ENCODE measurements around the gene OXCT1. TPM values are rescaled to one million over a fixed set of nuclear protein-coding genes. Genes with fewer than 3 reads are reported as not detected.

OXCT1 gene
- total and polyA plus RNA-seq, 2 of the 13 experiments (the other 11 are each of a cell fraction or from before 2014, with no cell fraction given) = 0.92 to 4.7 TPM

DNA sequence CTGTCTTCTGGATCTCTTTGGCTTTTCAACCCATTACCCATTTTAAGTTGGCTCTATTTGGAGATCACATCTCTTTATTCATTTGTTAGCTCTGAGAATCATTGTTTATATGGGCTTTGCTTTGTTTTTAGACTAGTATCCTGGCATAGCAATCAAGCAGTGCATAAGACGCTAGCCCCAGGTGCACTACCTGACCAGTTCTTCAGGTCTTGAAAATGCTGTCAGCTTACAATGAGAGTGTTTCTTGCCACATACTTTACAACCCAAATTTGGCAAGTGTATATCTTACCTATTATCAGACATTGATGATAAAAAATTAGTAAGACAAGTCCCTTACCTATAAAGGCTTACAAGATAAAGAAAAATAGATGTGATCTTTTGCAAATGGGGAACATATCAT, 12.2 kb downstream of the OXCT1 start (continued):
- no peak for TF ChIP-seq THAP9 (CRISPR knock-in tag; IDR thresholded peaks at IDR 0.05; ENCODE audit: borderline replicate concordance)
- no peak for TF ChIP-seq HNRNPK (IDR thresholded peaks at IDR 0.05; ENCODE audit: low read depth, low read length, poor library complexity, severe bottlenecking)
- TF ChIP-seq ZBTB39 (CRISPR knock-in tag; IDR thresholded peaks at IDR 0.05) = no peak
- TF ChIP-seq NR0B2 (CRISPR knock-in tag; IDR thresholded peaks at IDR 0.05) = no peak
- no peak for TF ChIP-seq NFE2L1 (CRISPR knock-in tag; IDR thresholded peaks at IDR 0.05; ENCODE audit: borderline replicate concordance)
- TF ChIP-seq, protein P1, sequence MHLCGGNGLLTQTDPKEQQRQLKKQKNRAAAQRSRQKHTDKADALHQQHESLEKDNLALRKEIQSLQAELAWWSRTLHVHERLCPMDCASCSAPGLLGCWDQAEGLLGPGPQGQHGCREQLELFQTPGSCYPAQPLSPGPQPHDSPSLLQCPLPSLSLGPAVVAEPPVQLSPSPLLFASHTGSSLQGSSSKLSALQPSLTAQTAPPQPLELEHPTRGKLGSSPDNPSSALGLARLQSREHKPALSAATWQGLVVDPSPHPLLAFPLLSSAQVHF (CRISPR knock-in tag; IDR thresholded peaks at IDR 0.05) = no peak
- TF ChIP-seq CENPBD1 (CRISPR knock-in tag; IDR thresholded peaks at IDR 0.05; ENCODE audit: borderline replicate concordance, low read depth) = no peak
- TF ChIP-seq U2AF2 (IDR thresholded peaks at IDR 0.05; ENCODE audit: low read depth, low read length) = no peak
- TF ChIP-seq ZNF101 (CRISPR knock-in tag; IDR thresholded peaks at IDR 0.05; ENCODE audit: borderline replicate concordance, low read depth) = no peak
- no peak for TF ChIP-seq THYN1 (CRISPR knock-in tag; IDR thresholded peaks at IDR 0.05; ENCODE audit: borderline replicate concordance, low read depth)
- TF ChIP-seq, protein P2, sequence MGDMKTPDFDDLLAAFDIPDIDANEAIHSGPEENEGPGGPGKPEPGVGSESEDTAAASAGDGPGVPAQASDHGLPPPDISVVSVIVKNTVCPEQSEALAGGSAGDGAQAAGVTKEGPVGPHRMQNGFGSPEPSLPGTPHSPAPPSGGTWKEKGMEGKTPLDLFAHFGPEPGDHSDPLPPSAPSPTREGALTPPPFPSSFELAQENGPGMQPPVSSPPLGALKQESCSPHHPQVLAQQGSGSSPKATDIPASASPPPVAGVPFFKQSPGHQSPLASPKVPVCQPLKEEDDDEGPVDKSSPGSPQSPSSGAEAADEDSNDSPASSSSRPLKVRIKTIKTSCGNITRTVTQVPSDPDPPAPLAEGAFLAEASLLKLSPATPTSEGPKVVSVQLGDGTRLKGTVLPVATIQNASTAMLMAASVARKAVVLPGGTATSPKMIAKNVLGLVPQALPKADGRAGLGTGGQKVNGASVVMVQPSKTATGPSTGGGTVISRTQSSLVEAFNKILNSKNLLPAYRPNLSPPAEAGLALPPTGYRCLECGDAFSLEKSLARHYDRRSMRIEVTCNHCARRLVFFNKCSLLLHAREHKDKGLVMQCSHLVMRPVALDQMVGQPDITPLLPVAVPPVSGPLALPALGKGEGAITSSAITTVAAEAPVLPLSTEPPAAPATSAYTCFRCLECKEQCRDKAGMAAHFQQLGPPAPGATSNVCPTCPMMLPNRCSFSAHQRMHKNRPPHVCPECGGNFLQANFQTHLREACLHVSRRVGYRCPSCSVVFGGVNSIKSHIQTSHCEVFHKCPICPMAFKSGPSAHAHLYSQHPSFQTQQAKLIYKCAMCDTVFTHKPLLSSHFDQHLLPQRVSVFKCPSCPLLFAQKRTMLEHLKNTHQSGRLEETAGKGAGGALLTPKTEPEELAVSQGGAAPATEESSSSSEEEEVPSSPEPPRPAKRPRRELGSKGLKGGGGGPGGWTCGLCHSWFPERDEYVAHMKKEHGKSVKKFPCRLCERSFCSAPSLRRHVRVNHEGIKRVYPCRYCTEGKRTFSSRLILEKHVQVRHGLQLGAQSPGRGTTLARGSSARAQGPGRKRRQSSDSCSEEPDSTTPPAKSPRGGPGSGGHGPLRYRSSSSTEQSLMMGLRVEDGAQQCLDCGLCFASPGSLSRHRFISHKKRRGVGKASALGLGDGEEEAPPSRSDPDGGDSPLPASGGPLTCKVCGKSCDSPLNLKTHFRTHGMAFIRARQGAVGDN (CRISPR knock-in tag; IDR thresholded peaks at IDR 0.05) = no peak
- no peak for TF ChIP-seq NR3C1 (CRISPR knock-in tag; IDR thresholded peaks at IDR 0.05)
